ELF-1 (cell line): ENCODE data around the gene CES4A.
A peak's percentile ranks its signal among the peaks of the same experiment; 100 is the strongest.
"Not testable (repeated sequence)": the region's sequence is repeated elsewhere in the genome, so short reads cannot be mapped to it uniquely, and the experiment has no call there.

ENCODE experiments used
- DNase-seq: peaks from one replicate; pipeline ENCODE4 v3.0.0-alpha.2; 2016; ENCODE audit warnings: low read depth, low spot score

The CES4A gene

GRCh38 chr16:67019171-67019570, 30.8 kb downstream of the CES4A start:
- no peak for DNase-seq

- DNase-seq, result no peak
Measured at GRCh38 chr16:67021321-67021720, 32.9 kb downstream of the CES4A start.

- DNase-seq, result no peak
Measured at GRCh38 chr16:67022531-67023214, 34.3 kb downstream of the CES4A start.

GRCh38 chr16:67023689-67024088, 35.3 kb downstream of the CES4A start:
- DNase-seq, result no peak

- no peak for DNase-seq
Measured at GRCh38 chr16:67024384-67025209, 36.2 kb downstream of the CES4A start.

- no peak for DNase-seq
Measured at GRCh38 chr16:67025210-67025550, 36.8 kb downstream of the CES4A start.

- no peak for DNase-seq
Measured at GRCh38 chr16:67026570-67026969, 38.2 kb downstream of the CES4A start.

- no peak for DNase-seq
Measured at GRCh38 chr16:67027046-67027445, 38.7 kb downstream of the CES4A start.

- DNase-seq, result no peak
Measured at GRCh38 chr16:67028167-67028695, 39.8 kb downstream of the CES4A start.

- peak; percentile 91 for DNase-seq
Measured at GRCh38 chr16:67028696-67029253, 40.4 kb downstream of the CES4A start, which contains the start of gene CBFB. Gene CBFB, plus strand, starts transcription at chr16:67029149. Its CDS starts 259 bp downstream, at chr16:67029408.

- DNase-seq, result peak; percentile 52
Measured at GRCh38 chr16:67029254-67030096, 41.1 kb downstream of the CES4A start.

- peak; percentile 31 for DNase-seq
Measured at GRCh38 chr16:67030221-67030962, 42.0 kb downstream of the CES4A start.

GRCh38 chr16:67034487-67034886, 46.1 kb downstream of the CES4A start:
- DNase-seq, result no peak

GRCh38 chr16:67035364-67035763, 47.0 kb downstream of the CES4A start:
- DNase-seq, result no peak

GRCh38 chr16:67036323-67036741, 47.9 kb downstream of the CES4A start:
- DNase-seq, result no peak

- no peak for DNase-seq
Measured at GRCh38 chr16:67039260-67040020, 51.1 kb downstream of the CES4A start.

- no peak for DNase-seq
Measured at GRCh38 chr16:67040166-67040565, 51.8 kb downstream of the CES4A start.

GRCh38 chr16:67040906-67041305, 52.5 kb downstream of the CES4A start:
- DNase-seq, result no peak

GRCh38 chr16:67041520-67041919, 53.1 kb downstream of the CES4A start:
- not testable (repeated sequence) for DNase-seq

GRCh38 chr16:67043420-67043819, 55.0 kb downstream of the CES4A start:
- no peak for DNase-seq
